GM19438 (cell line): ENCODE results near the gene HS1BP3.

Source experiments
- ATAC-seq: cut with Tn5 transposase; IDR thresholded peaks from one replicate; pipeline ENCODE4 v1.9.1; 2021; ENCODE audit warnings: low read depth; ENCODE audit not compliant: unreplicated experiment

The HS1BP3 gene

GRCh38 chr2:20664431-20665242 is 13.7 kb upstream of the HS1BP3 start:
- no peak for ATAC-seq

GRCh38 chr2:20664071-20664390 is 13.1 kb upstream of the HS1BP3 start:
- no peak for ATAC-seq

- ATAC-seq: no peak
These were observed 12.5 kb upstream of the HS1BP3 start for GRCh38 chr2:20663196-20664070.

- ATAC-seq: no peak
These were observed 11.5 kb upstream of the HS1BP3 start for GRCh38 chr2:20662308-20662937.

- ATAC-seq: no peak
These were observed 10.8 kb upstream of the HS1BP3 start for GRCh38 chr2:20661421-20662307.

GRCh38 chr2:20660506-20661420 is 9.9 kb upstream of the HS1BP3 start:
- no peak for ATAC-seq

GRCh38 chr2:20657522-20658235 is 6.8 kb upstream of the HS1BP3 start:
- no peak for ATAC-seq

GRCh38 chr2:20656561-20656960 is 5.7 kb upstream of the HS1BP3 start:
- ATAC-seq: no peak

GRCh38 chr2:20654535-20654813 is 3.6 kb upstream of the HS1BP3 start:
- no peak for ATAC-seq

GRCh38 chr2:20653695-20654534 is 3.0 kb upstream of the HS1BP3 start:
- no peak for ATAC-seq

GRCh38 chr2:20652673-20653575 is 2.0 kb upstream of the HS1BP3 start:
- no peak for ATAC-seq

- no peak for ATAC-seq
These were observed 1.2 kb upstream of the HS1BP3 start for GRCh38 chr2:20652141-20652540.

- no peak for ATAC-seq
These were observed 817 bp upstream of the HS1BP3 start for GRCh38 chr2:20651731-20652099.

- peak; percentile 17 for ATAC-seq
These were observed 463 bp downstream of the HS1BP3 start for GRCh38 chr2:20650393-20650876.

GRCh38 chr2:20649976-20650375 is 922 bp downstream of the HS1BP3 start:
- no peak for ATAC-seq

GRCh38 chr2:20649576-20649975 is 1.3 kb downstream of the HS1BP3 start:
- no peak for ATAC-seq

- ATAC-seq: no peak
These were observed 2.1 kb downstream of the HS1BP3 start for GRCh38 chr2:20648831-20649230.
